NCI-H748 (cell line): ENCODE data around the gene DHRS7.

ENCODE experiments used
- DNase-seq: peaks from one replicate; lab custom pipeline; 2025; ENCODE audit not compliant: unreplicated experiment; lab: John Stamatoyannopoulos, UW

The DHRS7 gene, protein sequence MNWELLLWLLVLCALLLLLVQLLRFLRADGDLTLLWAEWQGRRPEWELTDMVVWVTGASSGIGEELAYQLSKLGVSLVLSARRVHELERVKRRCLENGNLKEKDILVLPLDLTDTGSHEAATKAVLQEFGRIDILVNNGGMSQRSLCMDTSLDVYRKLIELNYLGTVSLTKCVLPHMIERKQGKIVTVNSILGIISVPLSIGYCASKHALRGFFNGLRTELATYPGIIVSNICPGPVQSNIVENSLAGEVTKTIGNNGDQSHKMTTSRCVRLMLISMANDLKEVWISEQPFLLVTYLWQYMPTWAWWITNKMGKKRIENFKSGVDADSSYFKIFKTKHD

DNA sequence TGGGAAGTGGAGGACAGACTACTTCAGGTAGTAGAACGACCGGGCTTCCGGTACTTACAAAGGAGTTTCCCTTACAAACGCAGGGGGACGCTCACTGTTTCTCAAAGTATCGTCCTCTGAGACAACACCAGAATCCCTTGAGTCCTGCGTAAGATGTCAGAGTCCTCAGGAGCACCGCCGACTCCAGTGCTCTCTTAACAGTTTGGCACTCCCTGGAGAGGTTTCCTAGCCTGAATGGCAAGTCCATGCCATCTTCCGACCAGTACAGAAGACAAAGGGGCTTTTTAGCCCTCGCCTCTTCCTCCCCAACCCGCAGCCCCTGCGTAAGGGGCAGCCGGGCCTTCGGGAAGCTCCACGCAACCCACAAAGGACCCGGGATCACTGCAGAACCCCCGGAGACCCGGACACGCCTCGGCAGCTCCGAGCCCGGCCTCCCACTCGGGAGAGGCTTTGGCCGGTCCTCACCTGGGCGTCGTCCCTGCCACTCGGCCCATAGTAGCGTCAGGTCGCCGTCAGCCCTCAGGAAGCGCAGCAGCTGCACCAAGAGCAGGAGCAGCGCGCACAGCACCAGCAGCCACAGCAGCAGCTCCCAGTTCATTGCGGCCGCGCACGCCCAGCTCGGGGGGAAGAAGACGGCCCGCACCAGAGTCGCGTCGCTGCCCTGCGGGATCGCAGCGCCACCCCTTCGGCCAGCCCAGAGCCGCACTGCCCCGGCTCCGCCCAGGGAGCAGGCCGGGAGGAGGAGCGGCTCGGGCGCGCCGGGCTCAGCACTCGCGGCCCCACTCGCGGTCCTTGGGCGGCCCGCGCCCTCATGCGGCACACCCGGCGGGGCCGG lies at the start of gene DHRS7:
Gene DHRS7, minus strand, starts transcription at position 687 of the 835 bp plus-strand sequence. Its CDS starts 89 bp downstream, at position 598.
- DNase-seq, result peak; percentile 90

- DNase-seq, result no peak
These were observed 49.4 kb upstream of the DHRS7 start for GRCh38 chr14:60214415-60215126.

- DNase-seq, result no peak
These were observed 48.8 kb upstream of the DHRS7 start for GRCh38 chr14:60214003-60214402.

DNA sequence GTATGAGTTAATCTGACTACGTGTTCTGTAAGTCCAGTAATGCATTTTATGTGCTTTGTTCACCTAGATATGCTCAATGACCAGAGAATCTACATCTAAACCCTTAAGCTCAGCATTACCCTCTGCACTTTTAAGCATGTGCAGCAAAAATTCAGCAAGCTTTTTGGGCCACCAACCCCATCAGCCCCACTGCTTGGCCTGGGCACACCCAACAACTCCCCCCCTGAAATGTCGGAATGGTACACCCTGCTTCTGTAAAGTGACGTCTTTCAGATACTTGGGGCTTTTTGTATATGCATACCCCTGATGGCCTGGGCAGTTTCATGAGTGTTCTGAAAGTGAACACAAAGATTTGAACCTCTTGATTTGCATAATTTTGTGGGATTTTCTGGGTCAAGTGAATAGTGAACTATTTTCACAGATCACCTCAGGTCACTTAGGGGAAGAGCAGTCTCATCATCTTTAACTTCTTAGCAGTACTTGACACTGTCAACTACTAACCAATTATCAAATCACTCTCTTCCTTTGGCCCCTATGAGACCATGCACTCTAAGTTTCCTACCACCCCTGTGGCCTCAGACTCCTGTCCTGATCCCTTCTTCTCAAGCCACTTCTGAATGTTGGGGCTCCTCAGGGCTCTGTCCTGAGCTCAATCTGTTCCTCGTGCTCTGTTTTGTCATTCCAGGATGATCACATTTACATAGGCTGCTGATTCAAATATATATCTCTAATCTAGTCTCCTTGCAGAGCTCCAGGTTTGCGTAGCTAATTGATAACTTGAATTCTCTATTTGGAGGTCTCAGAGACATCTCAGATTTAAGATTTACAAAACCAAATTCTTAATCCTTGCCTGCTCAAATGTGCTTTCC lies 47.5 kb upstream of the DHRS7 start:
- DNase-seq, result no peak

DNA sequence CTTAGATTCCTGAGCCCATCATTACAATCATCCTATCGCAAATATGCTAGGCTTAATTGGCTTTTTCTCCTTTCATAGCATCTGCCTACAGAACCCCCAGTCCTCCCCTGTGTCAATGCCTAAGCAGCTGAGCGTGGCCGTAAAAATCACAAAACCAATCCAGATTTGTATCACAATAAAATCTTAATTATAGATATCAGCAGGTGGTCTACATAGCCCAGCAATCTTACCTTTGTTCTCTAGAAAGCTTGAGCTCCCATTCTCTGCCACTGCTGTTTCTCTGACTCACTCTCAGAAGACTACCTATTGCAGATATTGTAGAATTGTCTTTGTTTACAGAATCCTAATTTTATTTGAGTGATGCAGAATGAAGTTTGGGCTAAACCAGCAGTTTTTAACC lies 46.0 kb upstream of the DHRS7 start:
- DNase-seq, result peak; percentile 82

GRCh38 chr14:60210703-60211102 lies 45.5 kb upstream of the DHRS7 start:
- no peak for DNase-seq

DNA sequence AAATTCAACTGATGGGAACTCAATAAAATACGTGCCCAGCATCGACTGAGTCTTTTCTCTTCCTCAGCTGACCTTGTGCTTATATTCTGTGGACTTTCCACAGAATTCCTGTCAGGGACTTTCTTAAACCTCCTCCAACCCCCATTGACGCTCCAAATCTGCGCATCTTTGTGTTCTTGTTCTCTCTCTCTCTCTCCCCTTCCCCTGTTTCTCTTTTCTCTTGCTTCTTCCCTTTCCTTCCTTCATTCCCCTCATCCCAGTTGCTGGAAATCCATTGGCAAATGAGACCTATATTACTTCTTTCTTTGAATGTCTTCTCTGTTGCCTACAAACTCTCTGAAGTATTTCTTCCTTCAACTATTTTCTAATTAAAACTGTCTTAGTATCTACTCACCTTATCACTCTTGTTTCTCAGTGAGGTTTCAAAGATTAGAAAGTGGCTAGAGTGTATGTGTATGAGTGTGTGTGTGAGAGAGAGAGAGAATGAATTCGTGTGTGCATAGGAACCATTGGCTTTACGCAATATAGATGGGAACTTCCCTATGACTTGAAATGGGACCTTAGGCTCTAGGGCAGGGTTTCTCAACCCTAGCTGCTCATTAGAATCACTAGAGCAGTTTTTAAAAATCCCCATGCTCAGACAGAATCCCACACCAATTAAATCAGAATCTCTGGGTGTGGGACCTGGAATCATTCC lies 41.8 kb upstream of the DHRS7 start:
- no peak for DNase-seq

DNA sequence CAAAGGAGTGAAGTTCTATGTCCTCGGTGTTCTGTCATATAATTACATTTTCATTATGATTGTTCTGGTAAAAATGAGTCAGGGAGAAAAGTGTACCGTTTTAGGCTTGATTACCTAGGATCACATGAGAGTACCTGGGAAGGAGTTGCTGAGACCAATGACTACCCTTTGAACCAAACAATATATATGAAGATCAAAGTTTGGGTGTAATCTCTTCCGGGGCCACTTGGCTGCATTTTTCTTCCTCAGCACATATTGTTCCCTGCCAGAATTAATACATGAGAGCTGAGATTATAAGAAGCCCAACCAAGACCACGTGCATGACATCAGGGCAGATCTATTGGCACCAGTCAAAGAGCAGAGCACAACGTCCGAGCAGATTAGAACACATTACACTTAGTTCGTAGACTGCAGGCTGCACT lies 41.1 kb upstream of the DHRS7 start:
- DNase-seq, result no peak

DNA sequence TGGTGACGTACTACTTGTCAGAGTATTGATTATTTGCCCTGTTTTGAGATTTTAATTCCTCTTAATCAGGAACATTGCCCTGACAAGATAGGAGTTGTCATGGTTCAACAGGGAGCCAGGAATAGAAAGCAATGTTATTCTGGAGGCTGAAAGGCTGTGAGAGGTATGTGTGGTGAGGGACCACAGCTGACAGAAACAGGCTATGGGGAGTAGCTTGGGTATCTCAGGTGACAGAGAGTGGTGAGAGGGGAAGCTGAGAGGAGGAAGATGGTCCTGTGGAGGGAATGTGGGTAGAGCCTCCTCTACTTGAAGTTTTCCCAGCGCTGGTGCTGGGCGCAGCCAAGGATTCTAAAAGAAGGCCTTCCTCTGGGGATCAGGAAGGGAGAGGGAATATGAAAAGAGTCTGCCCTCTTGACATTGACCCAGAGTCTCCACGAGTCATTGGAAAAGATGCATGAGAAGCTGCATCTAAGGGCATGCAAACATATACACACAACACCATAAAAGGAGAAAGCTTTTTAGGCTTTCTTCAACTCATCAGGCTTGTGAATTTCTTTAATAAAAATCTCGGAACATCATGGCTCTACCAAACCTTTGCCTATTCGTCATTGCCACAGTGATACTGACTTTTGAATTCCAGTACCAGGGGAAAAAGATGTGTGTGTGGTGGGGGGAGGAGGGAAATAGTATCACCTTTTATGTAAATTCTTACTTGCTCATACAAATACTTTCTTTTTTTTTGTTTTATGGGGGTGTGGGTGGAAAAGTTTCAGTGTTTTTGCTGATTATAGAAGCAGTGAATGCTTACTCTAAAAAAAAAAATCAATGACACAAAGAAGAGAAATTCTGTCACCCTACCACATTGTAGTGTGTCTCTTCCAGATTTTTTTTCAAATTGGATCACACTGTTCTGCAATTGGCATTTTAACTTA lies 39.9 kb upstream of the DHRS7 start:
- peak; percentile 20 for DNase-seq

DNA sequence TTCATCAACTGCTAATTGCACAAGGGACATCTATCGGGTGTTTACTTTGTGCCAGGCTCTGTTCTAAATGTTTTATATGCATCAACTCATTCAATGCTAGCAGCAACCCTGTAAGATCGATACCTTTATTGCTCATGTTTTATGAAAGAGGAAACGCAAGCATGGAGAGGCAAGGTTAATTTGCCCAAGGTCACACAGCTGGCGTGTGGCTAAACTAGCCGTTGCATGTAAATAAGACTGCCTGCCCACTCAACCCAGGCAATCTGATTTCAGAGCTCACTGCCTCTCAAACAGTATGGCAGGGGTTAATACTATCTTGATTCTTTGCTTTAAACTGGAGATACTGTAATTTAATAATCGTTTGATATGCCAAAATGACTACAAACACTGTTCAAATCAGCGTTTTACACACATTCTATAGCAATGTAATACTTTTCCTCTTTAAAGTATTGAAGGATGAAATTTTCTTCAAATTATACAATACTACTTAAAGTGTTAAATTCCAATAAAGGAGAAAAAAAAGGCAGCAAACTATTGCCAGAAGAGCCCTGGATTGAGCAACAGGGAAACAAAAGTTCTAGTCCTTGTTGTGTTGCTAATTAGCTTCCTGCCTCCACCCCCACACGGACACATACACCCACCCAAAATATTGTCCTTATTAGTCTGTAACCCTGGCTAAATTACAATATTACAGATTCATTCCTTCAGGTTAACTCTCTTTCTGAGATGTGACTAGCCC lies 39.1 kb upstream of the DHRS7 start:
- peak; percentile 95 for DNase-seq

DNA sequence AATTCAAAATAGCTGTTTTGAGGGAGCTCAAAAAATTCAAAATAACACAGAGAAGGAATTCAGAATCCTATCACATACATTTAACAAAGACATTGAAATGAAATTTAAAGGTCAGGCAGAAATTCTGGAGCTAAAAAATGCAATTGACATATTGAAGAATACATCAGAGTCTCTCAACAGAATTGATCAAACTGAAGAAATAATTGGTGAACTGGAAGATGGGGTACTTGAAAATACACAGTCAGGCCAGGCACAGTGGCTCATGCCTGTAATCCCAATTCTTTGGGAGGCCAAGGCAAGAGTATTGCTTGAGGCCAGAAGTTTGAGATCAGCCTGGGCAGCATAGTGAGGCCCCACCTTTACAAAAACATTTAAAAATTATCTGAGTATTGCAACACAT lies 34.1 kb upstream of the DHRS7 start:
- no peak for DNase-seq

DNA sequence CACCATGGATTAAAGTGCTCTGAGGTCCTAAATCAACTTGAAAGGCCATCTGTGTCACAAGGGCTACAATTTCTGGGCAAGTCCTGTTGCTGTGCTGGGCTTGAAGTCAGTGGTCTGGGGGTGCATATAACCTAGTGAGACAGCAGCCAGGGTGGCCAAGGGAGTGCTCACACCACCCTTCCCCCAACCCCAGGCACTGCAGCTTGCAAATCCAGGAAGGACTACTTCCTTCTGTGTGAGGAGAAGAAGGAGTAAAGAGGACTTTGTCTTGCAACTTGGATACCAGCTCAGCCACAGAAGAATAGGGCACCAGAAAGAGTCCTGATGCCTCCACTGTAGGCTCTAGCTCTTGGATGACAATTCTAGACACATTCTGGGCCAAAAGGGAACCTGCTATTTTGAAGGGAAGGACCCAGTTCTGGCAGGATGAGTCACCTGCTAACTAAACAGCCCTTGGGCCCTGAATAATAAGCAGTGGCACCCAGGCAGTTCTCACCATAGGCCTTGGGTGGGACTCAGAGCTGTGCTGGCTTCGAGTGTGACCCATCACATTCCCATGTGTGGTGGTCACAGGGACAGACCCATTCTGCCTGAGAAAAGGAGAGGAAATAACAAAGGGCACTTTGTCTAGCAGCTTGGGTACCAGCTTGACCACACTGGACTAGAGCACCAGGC lies 32.6 kb upstream of the DHRS7 start:
- DNase-seq, result no peak

- DNase-seq, result no peak
These were observed 31.1 kb upstream of the DHRS7 start for GRCh38 chr14:60196291-60196690.

DNA sequence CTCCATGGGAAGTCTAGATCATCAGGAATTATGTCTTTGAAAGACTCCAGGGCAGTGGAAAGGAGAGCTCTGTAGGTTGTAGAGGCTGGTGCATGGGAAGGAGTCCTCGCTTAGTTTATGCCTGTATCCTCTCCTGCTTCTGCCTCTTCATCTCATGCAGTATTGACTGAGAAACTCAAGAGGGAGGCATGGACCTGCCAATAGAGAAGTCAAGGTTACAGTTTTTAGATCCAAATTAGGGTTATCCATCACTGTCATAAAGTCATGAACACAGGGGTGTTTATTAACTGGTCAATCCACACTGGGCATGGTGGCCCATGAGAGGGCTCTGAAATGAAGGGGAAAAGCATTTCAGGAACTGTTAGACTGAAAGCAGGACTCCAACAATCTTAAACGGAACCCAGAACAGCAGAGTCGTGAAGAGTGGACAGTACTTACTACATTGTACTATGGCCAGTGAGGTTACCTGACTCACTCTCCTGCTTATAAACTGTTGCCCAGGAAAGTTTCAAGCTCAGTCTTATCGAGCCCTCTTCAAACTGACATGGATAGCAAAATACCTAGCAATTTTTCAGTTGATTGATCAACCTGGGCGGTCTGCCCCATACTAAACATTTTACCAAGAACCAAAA lies 30.1 kb upstream of the DHRS7 start:
- peak; percentile 50 for DNase-seq

DNA sequence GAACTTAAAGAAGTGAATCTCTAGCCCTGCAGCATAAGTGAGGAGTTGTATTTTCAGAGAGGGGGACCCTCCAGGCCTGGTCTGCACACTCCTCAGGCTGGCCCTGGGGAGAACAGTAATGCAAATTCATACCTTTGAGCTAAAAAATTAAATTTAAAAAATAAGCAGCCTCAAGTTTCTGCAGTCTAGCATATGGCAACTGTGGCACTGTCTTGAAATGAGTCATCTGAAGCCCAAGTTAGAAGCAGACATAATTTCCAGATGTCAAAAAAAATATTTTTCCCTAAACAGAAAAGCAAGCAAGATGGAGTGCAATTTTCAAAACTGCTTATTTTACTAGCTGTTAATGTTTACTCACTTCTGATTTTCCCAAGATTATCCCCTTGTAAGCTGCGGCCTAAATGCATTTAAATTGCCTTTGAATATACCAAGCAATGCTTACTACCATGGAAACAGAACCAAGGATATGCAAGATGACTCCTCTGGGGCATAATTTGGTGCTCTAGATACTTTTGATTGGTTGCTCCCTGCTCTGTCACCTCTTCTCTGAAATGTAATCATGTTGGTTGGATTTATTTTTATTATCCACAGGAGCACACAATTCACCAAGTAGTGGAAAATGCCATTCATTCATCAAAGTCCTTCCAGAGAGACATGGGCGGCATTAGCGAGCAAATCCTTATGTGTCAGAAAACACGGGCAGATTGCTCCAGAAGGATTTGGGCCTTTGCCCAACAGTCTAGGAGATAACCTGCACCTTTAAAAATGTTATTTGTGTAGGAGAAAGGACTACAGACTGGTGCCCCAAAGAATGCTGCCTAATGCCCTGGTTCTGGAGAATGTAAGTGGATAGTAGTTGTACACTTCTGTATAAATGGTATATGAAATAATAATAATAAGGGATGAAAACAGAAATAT lies 25.0 kb upstream of the DHRS7 start:
- DNase-seq, result no peak

DNA sequence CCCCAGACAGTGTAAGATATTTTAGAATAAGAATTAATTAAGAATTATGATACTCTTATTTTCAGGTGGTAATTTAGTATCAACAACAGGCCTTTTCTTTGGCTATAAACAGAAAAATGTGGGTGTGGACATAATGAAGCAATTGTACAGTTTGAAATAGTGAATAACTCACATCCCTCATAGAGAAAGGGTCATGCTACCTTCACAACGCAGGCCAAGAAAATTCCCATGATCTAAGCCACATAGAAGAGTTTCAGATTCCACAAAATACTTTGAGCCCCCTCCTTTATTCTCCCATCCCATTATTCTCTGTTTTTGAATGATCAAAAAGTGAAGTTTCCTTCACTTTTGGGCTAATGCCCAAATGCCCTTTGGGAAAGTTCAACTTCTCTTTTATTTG lies 23.5 kb upstream of the DHRS7 start:
- DNase-seq, result no peak
